Neural progenitor cell (in vitro differentiated cells): ENCODE results near the gene SPEF1.

Experiments used
- EZH2 ChIP-seq: fragments of 200-600 bp; sonication (generic); IDR thresholded peaks from 2 replicates; pipeline ENCODE4 v1.6.1; 2017; ENCODE audit warnings: antibody characterized with exemption, mild to moderate bottlenecking, moderate library complexity
- EZH2phosphoT487 ChIP-seq: fragments of 200-600 bp; sonication (generic); IDR thresholded peaks from 2 replicates; pipeline ENCODE4 v1.6.1; 2017; ENCODE audit warnings: antibody characterized with exemption
- TF ChIP-seq, protein P1 (sequence below): fragments of 200-600 bp; sonication (generic); IDR thresholded peaks from 2 replicates; pipeline ENCODE4 v1.5.1; 2017; ENCODE audit warnings: antibody characterized with exemption, mild to moderate bottlenecking

- TF ChIP-seq, protein P1, sequence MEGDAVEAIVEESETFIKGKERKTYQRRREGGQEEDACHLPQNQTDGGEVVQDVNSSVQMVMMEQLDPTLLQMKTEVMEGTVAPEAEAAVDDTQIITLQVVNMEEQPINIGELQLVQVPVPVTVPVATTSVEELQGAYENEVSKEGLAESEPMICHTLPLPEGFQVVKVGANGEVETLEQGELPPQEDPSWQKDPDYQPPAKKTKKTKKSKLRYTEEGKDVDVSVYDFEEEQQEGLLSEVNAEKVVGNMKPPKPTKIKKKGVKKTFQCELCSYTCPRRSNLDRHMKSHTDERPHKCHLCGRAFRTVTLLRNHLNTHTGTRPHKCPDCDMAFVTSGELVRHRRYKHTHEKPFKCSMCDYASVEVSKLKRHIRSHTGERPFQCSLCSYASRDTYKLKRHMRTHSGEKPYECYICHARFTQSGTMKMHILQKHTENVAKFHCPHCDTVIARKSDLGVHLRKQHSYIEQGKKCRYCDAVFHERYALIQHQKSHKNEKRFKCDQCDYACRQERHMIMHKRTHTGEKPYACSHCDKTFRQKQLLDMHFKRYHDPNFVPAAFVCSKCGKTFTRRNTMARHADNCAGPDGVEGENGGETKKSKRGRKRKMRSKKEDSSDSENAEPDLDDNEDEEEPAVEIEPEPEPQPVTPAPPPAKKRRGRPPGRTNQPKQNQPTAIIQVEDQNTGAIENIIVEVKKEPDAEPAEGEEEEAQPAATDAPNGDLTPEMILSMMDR = peak; percentile 44
- no peak for TF ChIP-seq EZH2phosphoT487
- no peak for TF ChIP-seq EZH2
Observed at GRCh38 chr20:3751305-3751674, 30.0 kb downstream of the SPEF1 start.
